NCI-H460 (cell line): ENCODE measurements around the gene WASF3. TPM values are rescaled to one million over a fixed set of nuclear protein-coding genes. Genes with fewer than 3 reads are reported as not detected.

Experiments used
- DNase-seq: peaks from one replicate; pipeline ENCODE4 v3.0.0-alpha.2; 2016; ENCODE audit warnings: low read depth; ENCODE audit errors: extremely low read depth
- polyA plus RNA-seq: library from polyadenylated mRNA; depleted of rRNA; stranded (reverse); fragments of >200 nt; gene quantifications from 2 replicates; pipeline ENCODE4 v1.2.3, GENCODE V29; 2014; cell fraction: nucleus; rRNA removed
- total RNA-seq: library from RNA; depleted of rRNA; stranded (reverse); fragments of >200 nt; shearing (Covaris generic); gene quantifications from 2 replicates; pipeline ENCODE4 v1.2.3, GENCODE V29; 2014; rRNA removed

WASF3 gene
- 5.6 and 5.8 TPM in 2 replicates for total RNA-seq
- polyA plus RNA-seq, result 7.5 and 9.3 TPM in 2 replicates

- peak; percentile 87 for DNase-seq
These were observed at the start of gene WASF3 for GRCh38 chr13:26557393-26558073. WASF3 (plus strand) TSS chr13:26557683; CDS start chr13:26642271, 84,588 bp downstream.

- DNase-seq, result peak; percentile 31
These were observed 48.6 kb upstream of the WASF3 start for GRCh38 chr13:26508885-26509284.

- no peak for DNase-seq
These were observed 48.0 kb upstream of the WASF3 start for GRCh38 chr13:26509491-26509890.

GRCh38 chr13:26513931-26514330 is 43.6 kb upstream of the WASF3 start:
- no peak for DNase-seq

- no peak for DNase-seq
These were observed 41.8 kb upstream of the WASF3 start for GRCh38 chr13:26515721-26516120.

- no peak for DNase-seq
These were observed 39.5 kb upstream of the WASF3 start for GRCh38 chr13:26517936-26518335.

- no peak for DNase-seq
These were observed 39.0 kb upstream of the WASF3 start for GRCh38 chr13:26518451-26518959.

GRCh38 chr13:26522571-26522970 is 34.9 kb upstream of the WASF3 start:
- DNase-seq, result no peak

GRCh38 chr13:26523007-26523406 is 34.5 kb upstream of the WASF3 start:
- no peak for DNase-seq

GRCh38 chr13:26525528-26525927 is 32.0 kb upstream of the WASF3 start:
- DNase-seq, result no peak

- DNase-seq, result no peak
These were observed 30.7 kb upstream of the WASF3 start for GRCh38 chr13:26526702-26527216.

GRCh38 chr13:26528527-26528926 is 29.0 kb upstream of the WASF3 start:
- DNase-seq, result no peak

GRCh38 chr13:26529441-26529840 is 28.0 kb upstream of the WASF3 start:
- DNase-seq, result peak; percentile 27

- no peak for DNase-seq
These were observed 25.7 kb upstream of the WASF3 start for GRCh38 chr13:26531742-26532141.

- DNase-seq, result no peak
These were observed 23.3 kb upstream of the WASF3 start for GRCh38 chr13:26534036-26534726.

GRCh38 chr13:26538363-26539317 is 18.8 kb upstream of the WASF3 start:
- no peak for DNase-seq

GRCh38 chr13:26539738-26540292 is 17.7 kb upstream of the WASF3 start:
- DNase-seq, result no peak

- no peak for DNase-seq
These were observed 17.1 kb upstream of the WASF3 start for GRCh38 chr13:26540334-26540733.

GRCh38 chr13:26541041-26541440 is 16.4 kb upstream of the WASF3 start:
- DNase-seq, result no peak
